SK-N-SH (cell line): ENCODE measurements around the gene CKB. TPM values are rescaled to one million over a fixed set of nuclear protein-coding genes. Genes with fewer than 3 reads are reported as not detected.

ENCODE experiments used
- CTCF ChIA-PET: fragments of 300-600, 350-600 bp; formaldehyde crosslinking; extraction: SDS; loops from one replicate; lab custom pipeline; 2021; lab: Yijun Ruan, JAX
- POLR2A ChIA-PET: fragments of 350-600 bp; sonication (Branson Sonifier 250); formaldehyde crosslinking; extraction: SDS; loops from one replicate; lab custom pipeline; 2020; ENCODE audit warnings: antibody characterized with exemption, inconsistent platforms; lab: Yijun Ruan, JAX
- DNase-seq: peaks from one replicate; pipeline ENCODE4 v3.0.0; 2012
- H2AFZ ChIP-seq: fragments of 200-600 bp; sonication (generic); 2 replicates; pipeline ENCODE4 v1.8.1; 2016; ENCODE audit warnings: antibody characterized with exemption, mild to moderate bottlenecking, low read depth
- H3F3A ChIP-seq: fragments of 200-600 bp; sonication (generic); replicated peaks from 2 replicates; pipeline ENCODE3; 2016; ENCODE audit warnings: antibody characterized with exemption, mild to moderate bottlenecking; ENCODE audit not compliant: insufficient read depth
- H3K27ac ChIP-seq, 2 experiments: fragments of 200-500 bp in 1 of 2; fragments of 200-600 bp in 1 of 2; sonication (Bioruptor generic) in 1 of 2; sonication (generic), shearing (Covaris generic) in 1 of 2; 2 replicates each; pipeline versions ENCODE4 v1.5.1 to v1.6.1; 2014 to 2016; ENCODE audit warnings: low read depth in 2 of 2, inconsistent platforms in 1 of 2, low read length in 1 of 2, mild to moderate bottlenecking in 1 of 2, mixed read lengths in 1 of 2
- H3K27me3 ChIP-seq: fragments of 200-600 bp; sonication (generic), shearing (Covaris generic); 2 replicates; pipeline ENCODE4 v1.6.1; 2016; ENCODE audit warnings: mixed run types; ENCODE audit not compliant: insufficient read depth
- H3K36me3 ChIP-seq, 2 experiments: fragments of 200-500 bp in 1 of 2; fragments of 200-600 bp in 1 of 2; sonication (Bioruptor generic) in 1 of 2; sonication (generic) in 1 of 2; replicated peaks in 1 of 2; 2 replicates each; pipeline versions ENCODE3 to v1.5.1; 2014 to 2016; ENCODE audit warnings: low read length in 1 of 2, mild to moderate bottlenecking in 1 of 2; ENCODE audit not compliant: insufficient read depth in 2 of 2, control insufficient read depth in 1 of 2
- H3K4me1 ChIP-seq, 2 experiments: fragments of 200-500 bp in 1 of 2; fragments of 200-600 bp in 1 of 2; sonication (Bioruptor generic) in 1 of 2; sonication (generic), shearing (Covaris generic) in 1 of 2; 2 replicates each; pipeline versions ENCODE4 v1.5.1 to v1.6.1; 2014 to 2016; ENCODE audit warnings: low read depth in 1 of 2, low read length in 1 of 2, mixed run types in 1 of 2; ENCODE audit not compliant: insufficient read depth in 2 of 2, control insufficient read depth in 1 of 2
- H3K4me2 ChIP-seq: fragments of 200-600 bp; sonication (generic), shearing (Covaris generic); 2 replicates; pipeline ENCODE4 v1.6.1; 2017; ENCODE audit warnings: mixed run types
- H3K4me3 ChIP-seq, 2 experiments: fragments of 200-500 bp in 1 of 2; fragments of 200-600 bp in 1 of 2; sonication (Bioruptor generic) in 1 of 2; sonication (generic), shearing (Covaris generic) in 1 of 2; 2 replicates each; pipeline versions ENCODE4 v1.5.1 to v1.8.1; 2014 to 2016; ENCODE audit warnings: low read depth in 2 of 2, inconsistent platforms in 1 of 2, low read length in 1 of 2, mild to moderate bottlenecking in 1 of 2, mixed read lengths in 1 of 2, moderate library complexity in 1 of 2
- H3K79me2 ChIP-seq: fragments of 200-600 bp; sonication (generic); 2 replicates; pipeline ENCODE4 v1.8.1; 2017; ENCODE audit warnings: mild to moderate bottlenecking; ENCODE audit not compliant: insufficient read depth
- H3K9ac ChIP-seq: fragments of 200-600 bp; sonication (generic); 2 replicates; pipeline ENCODE4 v1.6.1; 2017; ENCODE audit warnings: mixed run types
- H3K9me2 ChIP-seq: fragments of 200-600 bp; sonication (generic); 2 replicates; pipeline ENCODE4 v1.6.1; 2017; ENCODE audit warnings: mixed run types
- H3K9me3 ChIP-seq: fragments of 200-600 bp; sonication (generic); 2 replicates; pipeline ENCODE4 v1.6.1; 2017; ENCODE audit warnings: mixed run types, mild to moderate bottlenecking, moderate library complexity
- H4K20me1 ChIP-seq: fragments of 200-600 bp; sonication (generic); 2 replicates; pipeline ENCODE4 v1.6.1; 2017; ENCODE audit warnings: mild to moderate bottlenecking, mixed run types; ENCODE audit not compliant: insufficient read depth
- CHD2 ChIP-seq: fragments of 150-350 bp; IDR thresholded peaks from 2 replicates; pipeline ENCODE4 v1.6.1; 2018; ENCODE audit warnings: low read length; ENCODE audit not compliant: partially characterized antibody
- CTCF ChIP-seq: fragments of 200-600 bp; sonication (generic); IDR thresholded peaks from 2 replicates; pipeline ENCODE4 v1.6.1; 2017; ENCODE audit warnings: antibody characterized with exemption, mild to moderate bottlenecking, moderate library complexity
- GABPA ChIP-seq: IDR thresholded peaks from 2 replicates; pipeline ENCODE4 v1.4.0; 2012; ENCODE audit warnings: low read depth, mild to moderate bottlenecking
- IRF3 ChIP-seq: fragments of 150-350 bp; IDR thresholded peaks from 2 replicates; pipeline ENCODE4 v1.6.1; 2016; ENCODE audit warnings: mild to moderate bottlenecking, low read depth, low read length
- JUND ChIP-seq: IDR thresholded peaks from 2 replicates; pipeline ENCODE4 v1.4.0; 2012
- MAX ChIP-seq: IDR thresholded peaks from 2 replicates; pipeline ENCODE4 v1.4.0; 2012; ENCODE audit warnings: low read depth
- MEF2A ChIP-seq: IDR thresholded peaks from 2 replicates; pipeline ENCODE4 v1.4.0; 2012; ENCODE audit warnings: low read depth, borderline replicate concordance
- MXI1 ChIP-seq: IDR thresholded peaks from 2 replicates; pipeline ENCODE4 v1.6.1; 2012; ENCODE audit warnings: mild to moderate bottlenecking, low read depth, low read length, improper control_type of control experiment
- NRF1 ChIP-seq: IDR thresholded peaks from 2 replicates; pipeline ENCODE4 v1.6.1; 2012; ENCODE audit warnings: low read depth, mild to moderate bottlenecking, low read length
- POLR2AphosphoS5 ChIP-seq: IDR thresholded peaks from 2 replicates; pipeline ENCODE4 v1.6.1; 2012; ENCODE audit warnings: low read depth, low read length
- RAD21 ChIP-seq: IDR thresholded peaks from 2 replicates; pipeline ENCODE4 v1.6.1; 2012; ENCODE audit warnings: mild to moderate bottlenecking, low read length
- RCOR1 ChIP-seq: fragments of 150-350 bp; IDR thresholded peaks from 2 replicates; pipeline ENCODE4 v1.6.1; 2017; ENCODE audit warnings: antibody characterized with exemption, low read length
- REST ChIP-seq: IDR thresholded peaks from 2 replicates; pipeline ENCODE4 v1.6.1; 2012; ENCODE audit warnings: mild to moderate bottlenecking, low read depth, low read length, moderate library complexity
- SIN3A ChIP-seq: IDR thresholded peaks from 2 replicates; pipeline ENCODE4 v1.6.1; 2012; ENCODE audit warnings: low read depth, mild to moderate bottlenecking, low read length, moderate library complexity, borderline replicate concordance
- SMC3 ChIP-seq: IDR thresholded peaks from 2 replicates; pipeline ENCODE4 v1.6.1; 2012; ENCODE audit warnings: low read depth, low read length, improper control_type of control experiment
- TAF1 ChIP-seq: IDR thresholded peaks from 2 replicates; pipeline ENCODE4 v1.6.1; 2012; ENCODE audit warnings: low read depth, mild to moderate bottlenecking, low read length, moderate library complexity, borderline replicate concordance
- TCF12 ChIP-seq: IDR thresholded peaks from 2 replicates; pipeline ENCODE4 v1.4.0; 2012
- USF1 ChIP-seq: IDR thresholded peaks from 2 replicates; pipeline ENCODE4 v1.4.0; 2012; ENCODE audit warnings: low read depth, borderline replicate concordance
- USF2 ChIP-seq: fragments of 150-350 bp; IDR thresholded peaks from 2 replicates; pipeline ENCODE4 v1.6.1; 2017; ENCODE audit warnings: antibody characterized with exemption, low read length, low read depth, borderline replicate concordance
- YY1 ChIP-seq: IDR thresholded peaks from 2 replicates; pipeline ENCODE4 v1.4.0; 2012; ENCODE audit warnings: low read depth, mild to moderate bottlenecking
- ZBTB33 ChIP-seq: IDR thresholded peaks from 2 replicates; pipeline ENCODE4 v1.4.0; 2012; ENCODE audit warnings: low read depth, borderline replicate concordance
- WGBS: methylation state at CpG from one replicate; pipeline ENCODE4 v1.1.6; 2017; ENCODE audit warnings: low lambda C conversion rate; 5-methylcytosine and 5-hydroxymethylcytosine counted together
- polyA plus RNA-seq, 3 experiments: library from polyadenylated mRNA; depleted of rRNA; stranded (reverse); fragments of >200 nt; gene quantifications; 2 replicates each; pipeline ENCODE4 v1.2.3, GENCODE V29; 2012

The CKB gene
- polyA plus RNA-seq, 1 of the 3 experiments (the other 2 are of a cell fraction) = 53.0 TPM

GRCh38 chr14:103520657-103521437 lies 1.8 kb downstream of the CKB start:
- peak; percentile 92 for DNase-seq
- Histone ChIP-seq H3K4me1 (peaks cover 0 to 20% of the 10 kb centered on the region in 2 experiments; a peak in 1 of 4 replicates), H3F3A (peaks cover 9% of the 10 kb centered on the region), H3K9me2 (no peaks in the 10 kb centered on the region), H3K27ac (peak overlapping the region in 1 of 2 experiments; percentile 74; a peak in 2 of 4 replicates), H3K9ac (no peak overlapping the region), H3K79me2 (no peaks in the 10 kb centered on the region), H3K4me3 (peak overlapping the region; percentile 35 to 57; a peak in 3 of 4 replicates), H2AFZ (no peak overlapping the region), H4K20me1 (no peaks in the 10 kb centered on the region), H3K4me2 (peak overlapping the region; percentile 83; the same call in 1 of the 2 replicates), H3K9me3 (no peaks in the 10 kb centered on the region), H3K27me3 (peaks cover 16% of the 10 kb centered on the region), H3K36me3 (peaks cover 0 to 4% of the 10 kb centered on the region in 2 experiments)
- CTCF ChIA-PET = interaction anchor here (0.9 to 9.6 kb wide), 10 partner anchors 10 to 189 kb away, joined by 3 to 194 read pairs (median 6); no protein-coding TSS in a partner anchor
- POLR2A ChIA-PET = interaction anchor here (0.6 to 3.5 kb wide), 5 partner anchors 22 to 1525 kb away, joined by 3 to 19 read pairs (median 3); partner anchors contain the start of genes BAG5 and EIF5
- 25% methylated on average over 26 of the region's 66 CpGs for WGBS
- TF ChIP-seq REST = no peak
- TF ChIP-seq MAX = 0 out of 2 replicates have a peak, but pooled peaks have one; percentile 25
- TF ChIP-seq POLR2AphosphoS5 = 0 out of 2 replicates have a peak, but pooled peaks have one; percentile 13
- TF ChIP-seq MXI1 = peak; percentile 44
- no peak for TF ChIP-seq SIN3A
- no peak for TF ChIP-seq GABPA
- TF ChIP-seq USF2 = no peak
- TF ChIP-seq TAF1 = no peak
- TF ChIP-seq JUND = no peak
- no peak for TF ChIP-seq IRF3
- no peak for TF ChIP-seq USF1
- TF ChIP-seq CTCF = peak; percentile 41
- TF ChIP-seq YY1 = no peak
- no peak for TF ChIP-seq CHD2
- peak; percentile 25; the same call in 1 of the 2 replicates for TF ChIP-seq SMC3
- TF ChIP-seq NRF1 = no peak
- no peak for TF ChIP-seq RCOR1
- TF ChIP-seq TCF12 = no peak
- peak; percentile 36; the same call in 1 of the 2 replicates for TF ChIP-seq RAD21
- TF ChIP-seq ZBTB33 = no peak
- no peak for TF ChIP-seq MEF2A
